Measurements from ENCODE around the gene COL27A1.

COL27A1 gene

DNA sequence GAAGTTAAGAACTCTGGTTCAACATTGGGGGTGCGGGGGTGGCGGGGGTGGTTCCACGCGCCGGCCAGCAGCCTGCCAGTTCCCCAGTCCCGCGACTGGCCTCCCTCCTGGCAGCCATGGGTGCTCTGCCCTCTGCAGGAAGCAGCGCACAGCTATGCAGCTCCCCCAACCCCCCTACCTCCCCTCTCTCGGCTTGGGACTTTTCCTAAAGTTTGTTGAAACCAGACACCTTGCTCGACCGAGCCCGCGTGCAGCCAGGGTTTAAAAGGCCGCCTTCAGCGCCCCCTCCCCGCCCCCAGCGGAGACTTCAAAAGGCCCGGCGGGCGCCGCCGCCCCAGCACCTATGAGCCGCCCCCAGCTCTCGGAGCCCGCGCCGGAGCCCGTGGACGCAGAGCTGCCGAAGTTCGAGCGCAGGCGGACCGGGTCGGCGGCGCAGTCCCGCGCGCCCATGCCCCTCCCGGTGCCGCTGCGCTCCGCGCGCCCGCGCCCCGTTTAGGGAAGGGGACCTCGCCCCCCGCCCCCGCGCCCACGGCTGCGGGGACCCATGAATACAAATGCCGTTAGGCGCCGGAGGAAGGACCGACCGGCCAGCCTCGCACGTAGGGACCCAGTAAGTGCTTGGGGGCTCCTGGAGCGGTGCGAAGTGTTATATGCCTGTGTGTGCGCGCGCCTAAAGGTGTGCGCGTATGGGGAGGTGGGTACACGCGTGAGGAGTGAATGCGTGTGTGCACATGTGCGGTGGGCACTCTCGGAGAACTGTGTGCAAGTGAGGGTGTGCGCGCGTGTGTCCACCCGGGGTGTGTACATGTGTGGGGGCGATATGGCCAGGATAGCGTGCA lies 1.4 kb upstream of the COL27A1 start (continued):
- TF ChIP-seq, protein P1, sequence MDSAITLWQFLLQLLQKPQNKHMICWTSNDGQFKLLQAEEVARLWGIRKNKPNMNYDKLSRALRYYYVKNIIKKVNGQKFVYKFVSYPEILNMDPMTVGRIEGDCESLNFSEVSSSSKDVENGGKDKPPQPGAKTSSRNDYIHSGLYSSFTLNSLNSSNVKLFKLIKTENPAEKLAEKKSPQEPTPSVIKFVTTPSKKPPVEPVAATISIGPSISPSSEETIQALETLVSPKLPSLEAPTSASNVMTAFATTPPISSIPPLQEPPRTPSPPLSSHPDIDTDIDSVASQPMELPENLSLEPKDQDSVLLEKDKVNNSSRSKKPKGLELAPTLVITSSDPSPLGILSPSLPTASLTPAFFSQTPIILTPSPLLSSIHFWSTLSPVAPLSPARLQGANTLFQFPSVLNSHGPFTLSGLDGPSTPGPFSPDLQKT (IDR thresholded peaks at IDR 0.05; ENCODE audit: borderline replicate concordance, low read depth, low read length), result no peak
- TF ChIP-seq ZNF266 (tag by site-specific recombination; IDR thresholded peaks at IDR 0.05; ENCODE audit: low read depth) (no peak), ZBTB20 (tag by site-specific recombination; IDR thresholded peaks at IDR 0.05) (no peak), ZNF677 (tag by site-specific recombination; IDR thresholded peaks at IDR 0.05) (no peak), ZNF211 (tag by site-specific recombination; IDR thresholded peaks at IDR 0.05; ENCODE audit: low read depth) (no peak), EGR2 (tag by site-specific recombination; IDR thresholded peaks at IDR 0.05; ENCODE audit: low read depth) (peak; percentile 78), ZNF510 (tag by site-specific recombination; IDR thresholded peaks at IDR 0.05; ENCODE audit: insufficient replicate concordance) (no peak)
- TF ChIP-seq, protein P2, sequence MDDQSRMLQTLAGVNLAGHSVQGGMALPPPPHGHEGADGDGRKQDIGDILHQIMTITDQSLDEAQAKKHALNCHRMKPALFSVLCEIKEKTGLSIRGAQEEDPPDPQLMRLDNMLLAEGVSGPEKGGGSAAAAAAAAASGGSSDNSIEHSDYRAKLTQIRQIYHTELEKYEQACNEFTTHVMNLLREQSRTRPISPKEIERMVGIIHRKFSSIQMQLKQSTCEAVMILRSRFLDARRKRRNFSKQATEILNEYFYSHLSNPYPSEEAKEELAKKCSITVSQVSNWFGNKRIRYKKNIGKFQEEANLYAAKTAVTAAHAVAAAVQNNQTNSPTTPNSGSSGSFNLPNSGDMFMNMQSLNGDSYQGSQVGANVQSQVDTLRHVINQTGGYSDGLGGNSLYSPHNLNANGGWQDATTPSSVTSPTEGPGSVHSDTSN (CRISPR knock-in tag; IDR thresholded peaks at IDR 0.05), result no peak
- TF ChIP-seq, protein P3, sequence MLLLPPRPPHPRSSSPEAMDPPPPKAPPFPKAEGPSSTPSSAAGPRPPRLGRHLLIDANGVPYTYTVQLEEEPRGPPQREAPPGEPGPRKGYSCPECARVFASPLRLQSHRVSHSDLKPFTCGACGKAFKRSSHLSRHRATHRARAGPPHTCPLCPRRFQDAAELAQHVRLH (tag by site-specific recombination; IDR thresholded peaks at IDR 0.05), result no peak
- TF ChIP-seq, protein P4, sequence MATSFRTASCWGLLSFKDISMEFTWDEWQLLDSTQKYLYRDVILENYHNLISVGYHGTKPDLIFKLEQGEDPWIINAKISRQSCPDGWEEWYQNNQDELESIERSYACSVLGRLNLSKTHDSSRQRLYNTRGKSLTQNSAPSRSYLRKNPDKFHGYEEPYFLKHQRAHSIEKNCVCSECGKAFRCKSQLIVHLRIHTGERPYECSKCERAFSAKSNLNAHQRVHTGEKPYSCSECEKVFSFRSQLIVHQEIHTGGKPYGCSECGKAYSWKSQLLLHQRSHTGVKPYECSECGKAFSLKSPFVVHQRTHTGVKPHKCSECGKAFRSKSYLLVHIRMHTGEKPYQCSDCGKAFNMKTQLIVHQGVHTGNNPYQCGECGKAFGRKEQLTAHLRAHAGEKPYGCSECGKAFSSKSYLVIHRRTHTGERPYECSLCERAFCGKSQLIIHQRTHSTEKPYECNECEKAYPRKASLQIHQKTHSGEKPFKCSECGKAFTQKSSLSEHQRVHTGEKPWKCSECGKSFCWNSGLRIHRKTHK (tag by site-specific recombination; IDR thresholded peaks at IDR 0.05), result no peak
- TF ChIP-seq, protein P5, sequence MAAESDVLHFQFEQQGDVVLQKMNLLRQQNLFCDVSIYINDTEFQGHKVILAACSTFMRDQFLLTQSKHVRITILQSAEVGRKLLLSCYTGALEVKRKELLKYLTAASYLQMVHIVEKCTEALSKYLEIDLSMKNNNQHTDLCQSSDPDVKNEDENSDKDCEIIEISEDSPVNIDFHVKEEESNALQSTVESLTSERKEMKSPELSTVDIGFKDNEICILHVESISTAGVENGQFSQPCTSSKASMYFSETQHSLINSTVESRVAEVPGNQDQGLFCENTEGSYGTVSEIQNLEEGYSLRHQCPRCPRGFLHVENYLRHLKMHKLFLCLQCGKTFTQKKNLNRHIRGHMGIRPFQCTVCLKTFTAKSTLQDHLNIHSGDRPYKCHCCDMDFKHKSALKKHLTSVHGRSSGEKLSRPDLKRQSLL (tag by site-specific recombination; IDR thresholded peaks at IDR 0.05), result no peak
- TF ChIP-seq, protein P6, sequence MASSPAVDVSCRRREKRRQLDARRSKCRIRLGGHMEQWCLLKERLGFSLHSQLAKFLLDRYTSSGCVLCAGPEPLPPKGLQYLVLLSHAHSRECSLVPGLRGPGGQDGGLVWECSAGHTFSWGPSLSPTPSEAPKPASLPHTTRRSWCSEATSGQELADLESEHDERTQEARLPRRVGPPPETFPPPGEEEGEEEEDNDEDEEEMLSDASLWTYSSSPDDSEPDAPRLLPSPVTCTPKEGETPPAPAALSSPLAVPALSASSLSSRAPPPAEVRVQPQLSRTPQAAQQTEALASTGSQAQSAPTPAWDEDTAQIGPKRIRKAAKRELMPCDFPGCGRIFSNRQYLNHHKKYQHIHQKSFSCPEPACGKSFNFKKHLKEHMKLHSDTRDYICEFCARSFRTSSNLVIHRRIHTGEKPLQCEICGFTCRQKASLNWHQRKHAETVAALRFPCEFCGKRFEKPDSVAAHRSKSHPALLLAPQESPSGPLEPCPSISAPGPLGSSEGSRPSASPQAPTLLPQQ (tag by site-specific recombination; IDR thresholded peaks at IDR 0.05), result 0 out of 2 replicates have a peak, but pooled peaks have one; percentile 39

- H3K4me1 ChIP-seq (ENCODE audit: control insufficient read depth, insufficient read depth, low read length), result no peaks in the 10 kb centered on the region; the same call in 1 of the 2 replicates
- no peaks in the 10 kb centered on the region for H3K36me3 ChIP-seq (ENCODE audit: control insufficient read depth in 2 of 2, insufficient read depth in 1 of 2, low read length in 2 of 2)
- H3K9me3 ChIP-seq (ENCODE audit: control insufficient read depth, insufficient read depth, low read depth, low read length), result no peaks in the 10 kb centered on the region
- CTCF ChIA-PET, result interaction anchor here (0.6 to 2.8 kb wide), 25 partner anchors 9 to 409 kb away, joined by 3 to 15 read pairs (median 4); no protein-coding TSS in a partner anchor
- H3K27ac ChIP-seq (ENCODE audit: extremely low read depth, low read depth, low read length), result no peak overlapping the region
- H3K4me3 ChIP-seq (ENCODE audit: low read depth, low read length), result peak overlapping the region; percentile 15
- POLR2A ChIA-PET, result interaction anchor here (0.7 to 1.7 kb wide), 4 partner anchors 9 to 137 kb away, joined by 3 to 7 read pairs (median 3); no protein-coding TSS in a partner anchor
- 0 out of 2 replicates have a peak, but pooled peaks have one; percentile 12 for TF ChIP-seq ZNF600 (tag by site-specific recombination; IDR thresholded peaks at IDR 0.05)
- peak; percentile 94 for TF ChIP-seq ZBTB17 (tag by site-specific recombination; IDR thresholded peaks at IDR 0.05)
- TF ChIP-seq ZBTB26 (tag by site-specific recombination; optimal IDR thresholded peaks at IDR 0.05), result peak; percentile 67
- no peak for TF ChIP-seq ZNF76 (tag by site-specific recombination; IDR thresholded peaks at IDR 0.05; ENCODE audit: borderline replicate concordance, low read depth)
- 0 out of 2 replicates have a peak, but pooled peaks have one; percentile 37 for TF ChIP-seq PATZ1 (tag by site-specific recombination; IDR thresholded peaks at IDR 0.05)
- TF ChIP-seq EGR2 (tag by site-specific recombination; IDR thresholded peaks at IDR 0.05; ENCODE audit: low read depth), result peak; percentile 43; the same call in 1 of the 2 replicates
- peak; percentile 55 for TF ChIP-seq ZBTB20 (tag by site-specific recombination; IDR thresholded peaks at IDR 0.05)
- no peak for TF ChIP-seq ZNF785 (tag by site-specific recombination; IDR thresholded peaks at IDR 0.05)
- TF ChIP-seq ZBTB48 (tag by site-specific recombination; IDR thresholded peaks at IDR 0.05), result 0 out of 2 replicates have a peak, but pooled peaks have one; percentile 11
- peak; percentile 62; the same call in 1 of the 2 replicates for TF ChIP-seq ZFHX2 (tag by site-specific recombination; conservative IDR thresholded peaks at IDR 0.05)
- TF ChIP-seq, protein P7, sequence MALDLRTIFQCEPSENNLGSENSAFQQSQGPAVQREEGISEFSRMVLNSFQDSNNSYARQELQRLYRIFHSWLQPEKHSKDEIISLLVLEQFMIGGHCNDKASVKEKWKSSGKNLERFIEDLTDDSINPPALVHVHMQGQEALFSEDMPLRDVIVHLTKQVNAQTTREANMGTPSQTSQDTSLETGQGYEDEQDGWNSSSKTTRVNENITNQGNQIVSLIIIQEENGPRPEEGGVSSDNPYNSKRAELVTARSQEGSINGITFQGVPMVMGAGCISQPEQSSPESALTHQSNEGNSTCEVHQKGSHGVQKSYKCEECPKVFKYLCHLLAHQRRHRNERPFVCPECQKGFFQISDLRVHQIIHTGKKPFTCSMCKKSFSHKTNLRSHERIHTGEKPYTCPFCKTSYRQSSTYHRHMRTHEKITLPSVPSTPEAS (tag by site-specific recombination; IDR thresholded peaks at IDR 0.05), result peak; percentile 21; the same call in 1 of the 2 replicates
Measured at GRCh38 chr9:114154600-114155102, 686 bp upstream of the COL27A1 start.

Data from HEK293 (cell line).